Parathyroid adenoma (tissue), 2 donors: Measurements from ENCODE around the gene IL32.
A peak's percentile ranks its signal among the peaks of the same experiment; 100 is the strongest.

Experiments
- H2AFZ ChIP-seq: fragments of 300-600 bp; sonication (generic); one replicate; pipeline ENCODE4 v1.7.0; 2017; ENCODE audit warnings: antibody characterized with exemption, mild to moderate bottlenecking
- H3K27ac ChIP-seq: fragments of 300-600 bp; sonication (generic); one replicate; pipeline ENCODE4 v1.7.0; 2017
- H3K27me3 ChIP-seq: fragments of 300-600 bp; sonication (generic); one replicate; pipeline ENCODE4 v1.7.0; 2017; ENCODE audit warnings: low read length; ENCODE audit not compliant: control insufficient read depth, insufficient read depth
- H3K36me3 ChIP-seq: fragments of 300-600 bp; sonication (generic); one replicate; pipeline ENCODE4 v1.7.0; 2017; ENCODE audit warnings: low read length; ENCODE audit not compliant: control insufficient read depth, insufficient read depth
- H3K4me1 ChIP-seq: fragments of 300-600 bp; sonication (generic); one replicate; pipeline ENCODE4 v1.7.0; 2017; ENCODE audit warnings: control low read depth
- H3K4me2 ChIP-seq: fragments of 300-600 bp; sonication (generic); one replicate; pipeline ENCODE4 v1.7.0; 2017; ENCODE audit warnings: low read length
- H3K4me3 ChIP-seq: fragments of 300-600 bp; sonication (generic); one replicate; pipeline ENCODE4 v1.7.0; 2017; ENCODE audit warnings: low read depth, low read length
- H3K79me2 ChIP-seq: fragments of 300-600 bp; sonication (generic); one replicate; pipeline ENCODE4 v1.7.0; 2017; ENCODE audit warnings: control low read depth
- H3K9ac ChIP-seq: fragments of 300-600 bp; sonication (generic); one replicate; pipeline ENCODE4 v1.7.0; 2017; ENCODE audit warnings: mild to moderate bottlenecking
- H3K9me3 ChIP-seq: fragments of 300-600 bp; sonication (generic); one replicate; pipeline ENCODE4 v1.7.0; 2017; ENCODE audit warnings: low read length; ENCODE audit not compliant: control insufficient read depth
- TF ChIP-seq, protein P1 (sequence below): fragments of 300-600 bp; sonication (generic); IDR thresholded peaks from one replicate; pipeline ENCODE4 v1.7.0; 2017; ENCODE audit warnings: antibody characterized with exemption, mild to moderate bottlenecking
- donor health status: primary hyperparathyroidism.

IL32 gene

DNA sequence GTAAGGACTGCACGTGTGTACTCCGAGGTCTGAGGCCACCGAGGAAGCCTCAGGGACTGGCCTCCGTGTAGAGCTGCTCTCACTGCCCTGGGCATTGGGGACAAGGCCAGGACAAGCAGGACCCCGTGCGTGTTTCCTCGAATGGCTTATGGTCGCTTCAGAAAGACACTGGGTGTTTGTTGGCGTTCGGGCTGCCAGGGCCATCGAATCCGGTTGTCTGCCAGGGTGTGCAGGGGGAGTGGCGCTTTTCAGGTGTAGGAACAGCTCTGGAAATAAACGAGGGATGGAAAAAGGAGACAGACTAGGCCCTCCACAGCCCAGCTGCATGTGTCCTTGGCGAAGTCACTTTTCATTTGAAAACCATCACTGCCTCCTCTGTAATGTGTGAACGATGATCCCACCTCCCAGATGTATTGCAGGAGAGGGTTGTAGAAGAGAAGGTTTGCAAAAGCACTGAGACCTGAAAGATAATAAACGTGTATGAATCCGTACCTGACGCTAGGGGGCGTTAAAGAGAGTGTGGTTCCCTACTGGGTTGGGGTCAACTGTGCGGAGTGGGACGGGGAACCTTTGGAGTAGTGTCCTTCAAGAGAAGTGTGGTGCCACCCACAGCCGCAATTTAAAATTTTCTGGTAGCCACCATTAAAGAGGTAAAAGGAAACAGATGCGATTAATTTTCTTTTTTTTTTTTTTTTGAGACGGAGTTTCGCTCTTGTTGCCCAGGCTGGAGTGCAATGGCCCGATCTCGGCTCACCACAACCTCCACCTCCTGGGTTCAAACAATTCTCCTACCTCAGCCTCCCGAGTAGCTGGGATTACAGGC lies 35.8 kb downstream of the IL32 start:
- H3K79me2 ChIP-seq, result no peaks in the 10 kb centered on the region
- no peak overlapping the region for H2AFZ ChIP-seq
- H3K9me3 ChIP-seq, result no peaks in the 10 kb centered on the region
- no peak overlapping the region for H3K4me2 ChIP-seq
- TF ChIP-seq, protein P1, sequence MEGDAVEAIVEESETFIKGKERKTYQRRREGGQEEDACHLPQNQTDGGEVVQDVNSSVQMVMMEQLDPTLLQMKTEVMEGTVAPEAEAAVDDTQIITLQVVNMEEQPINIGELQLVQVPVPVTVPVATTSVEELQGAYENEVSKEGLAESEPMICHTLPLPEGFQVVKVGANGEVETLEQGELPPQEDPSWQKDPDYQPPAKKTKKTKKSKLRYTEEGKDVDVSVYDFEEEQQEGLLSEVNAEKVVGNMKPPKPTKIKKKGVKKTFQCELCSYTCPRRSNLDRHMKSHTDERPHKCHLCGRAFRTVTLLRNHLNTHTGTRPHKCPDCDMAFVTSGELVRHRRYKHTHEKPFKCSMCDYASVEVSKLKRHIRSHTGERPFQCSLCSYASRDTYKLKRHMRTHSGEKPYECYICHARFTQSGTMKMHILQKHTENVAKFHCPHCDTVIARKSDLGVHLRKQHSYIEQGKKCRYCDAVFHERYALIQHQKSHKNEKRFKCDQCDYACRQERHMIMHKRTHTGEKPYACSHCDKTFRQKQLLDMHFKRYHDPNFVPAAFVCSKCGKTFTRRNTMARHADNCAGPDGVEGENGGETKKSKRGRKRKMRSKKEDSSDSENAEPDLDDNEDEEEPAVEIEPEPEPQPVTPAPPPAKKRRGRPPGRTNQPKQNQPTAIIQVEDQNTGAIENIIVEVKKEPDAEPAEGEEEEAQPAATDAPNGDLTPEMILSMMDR, result no peak
- peak overlapping the region; percentile 29 for H3K27ac ChIP-seq
- H3K9ac ChIP-seq, result no peak overlapping the region
- no peak overlapping the region for H3K4me3 ChIP-seq
- H3K4me1 ChIP-seq, result peaks cover 9% of the 10 kb centered on the region
- no peaks in the 10 kb centered on the region for H3K36me3 ChIP-seq
- no peaks in the 10 kb centered on the region for H3K27me3 ChIP-seq

DNA sequence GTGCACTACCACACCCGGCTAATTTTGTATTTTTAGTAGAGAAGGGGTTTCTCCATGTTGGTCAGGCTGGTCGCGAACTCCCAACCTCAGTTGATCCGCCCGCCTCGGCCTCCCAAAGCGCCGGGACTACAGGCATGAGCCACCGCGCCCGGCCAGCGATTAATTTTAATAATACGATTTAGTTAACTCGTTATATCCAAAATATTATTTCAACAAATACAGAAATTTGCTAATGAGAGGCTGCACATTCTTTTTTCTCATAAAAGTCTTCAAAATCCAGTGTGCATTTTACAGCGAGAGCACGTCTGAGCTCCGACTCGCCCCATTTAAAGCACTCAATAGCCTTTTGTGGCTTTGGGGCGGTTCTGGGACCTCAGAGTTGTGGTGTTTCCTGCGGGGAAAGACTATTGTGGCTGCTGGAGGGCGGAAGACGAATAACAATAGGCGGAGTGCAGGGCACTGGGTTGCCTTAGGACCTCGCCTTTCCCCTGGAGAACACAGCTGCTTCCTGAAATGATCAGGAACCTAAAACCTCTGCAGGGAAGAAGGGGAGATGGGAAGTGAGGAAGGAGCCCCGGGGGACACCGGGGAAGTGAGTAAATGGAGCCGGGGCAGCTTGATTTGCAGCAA lies 36.5 kb downstream of the IL32 start:
- TF ChIP-seq, protein P1, result no peak

DNA sequence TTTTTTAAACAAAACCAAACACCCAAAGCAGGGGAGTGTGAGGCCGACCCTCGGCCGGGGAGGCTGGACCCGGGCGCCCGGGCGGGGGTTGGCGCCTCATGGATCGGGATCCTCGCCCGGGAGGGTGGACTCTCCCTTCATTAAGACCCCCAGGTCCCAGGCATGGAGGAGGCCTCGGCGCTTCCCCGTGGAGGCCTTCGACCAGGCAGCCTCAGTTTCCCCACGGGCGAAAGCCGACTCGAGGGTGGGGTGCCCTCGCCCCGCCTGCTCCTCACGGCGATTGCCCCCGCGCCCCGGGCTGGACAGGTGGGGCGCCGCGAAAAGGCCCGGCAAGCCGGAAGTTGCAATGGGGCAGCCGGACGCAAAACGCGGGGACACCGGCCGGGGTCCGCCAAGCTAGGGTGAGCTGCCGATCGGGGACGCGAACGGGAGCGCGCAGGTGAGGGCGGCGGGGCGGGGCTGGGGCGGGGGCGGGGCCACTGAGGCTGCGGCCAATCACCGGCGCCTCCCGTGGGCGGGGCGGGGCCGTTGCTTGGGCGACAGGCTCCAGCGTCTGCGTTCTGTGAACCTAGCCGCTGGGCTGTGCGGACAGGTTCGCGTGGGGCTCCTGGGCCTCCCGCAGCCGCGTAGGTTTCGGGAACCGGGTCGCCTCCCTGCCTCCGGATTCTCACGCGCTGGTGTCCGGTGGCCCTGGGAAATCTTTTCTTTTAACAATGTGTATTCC lies 40.9 kb downstream of the IL32 start:
- Histone ChIP-seq H3K4me3 (peak overlapping the region; percentile 79), H3K4me1 (peaks cover 7% of the 10 kb centered on the region), H3K27ac (peak overlapping the region; percentile 82), H2AFZ (peak overlapping the region; percentile 100), H3K9me3 (no peaks in the 10 kb centered on the region), H3K27me3 (no peaks in the 10 kb centered on the region), H3K79me2 (no peaks in the 10 kb centered on the region), H3K36me3 (no peaks in the 10 kb centered on the region), H3K9ac (peak overlapping the region; percentile 78), H3K4me2 (peak overlapping the region; percentile 99)
- TF ChIP-seq, protein P1, result no peak

More for the DNA sequence above, 36.5 kb downstream of the IL32 start:
- Histone ChIP-seq H3K4me1 (peaks cover 11% of the 10 kb centered on the region), H3K27me3 (no peaks in the 10 kb centered on the region), H3K9me3 (no peaks in the 10 kb centered on the region), H3K4me2 (no peak overlapping the region), H3K9ac (no peak overlapping the region), H2AFZ (no peak overlapping the region), H3K36me3 (no peaks in the 10 kb centered on the region), H3K79me2 (no peaks in the 10 kb centered on the region), H3K4me3 (no peak overlapping the region), H3K27ac (peak overlapping the region; percentile 29)

DNA sequence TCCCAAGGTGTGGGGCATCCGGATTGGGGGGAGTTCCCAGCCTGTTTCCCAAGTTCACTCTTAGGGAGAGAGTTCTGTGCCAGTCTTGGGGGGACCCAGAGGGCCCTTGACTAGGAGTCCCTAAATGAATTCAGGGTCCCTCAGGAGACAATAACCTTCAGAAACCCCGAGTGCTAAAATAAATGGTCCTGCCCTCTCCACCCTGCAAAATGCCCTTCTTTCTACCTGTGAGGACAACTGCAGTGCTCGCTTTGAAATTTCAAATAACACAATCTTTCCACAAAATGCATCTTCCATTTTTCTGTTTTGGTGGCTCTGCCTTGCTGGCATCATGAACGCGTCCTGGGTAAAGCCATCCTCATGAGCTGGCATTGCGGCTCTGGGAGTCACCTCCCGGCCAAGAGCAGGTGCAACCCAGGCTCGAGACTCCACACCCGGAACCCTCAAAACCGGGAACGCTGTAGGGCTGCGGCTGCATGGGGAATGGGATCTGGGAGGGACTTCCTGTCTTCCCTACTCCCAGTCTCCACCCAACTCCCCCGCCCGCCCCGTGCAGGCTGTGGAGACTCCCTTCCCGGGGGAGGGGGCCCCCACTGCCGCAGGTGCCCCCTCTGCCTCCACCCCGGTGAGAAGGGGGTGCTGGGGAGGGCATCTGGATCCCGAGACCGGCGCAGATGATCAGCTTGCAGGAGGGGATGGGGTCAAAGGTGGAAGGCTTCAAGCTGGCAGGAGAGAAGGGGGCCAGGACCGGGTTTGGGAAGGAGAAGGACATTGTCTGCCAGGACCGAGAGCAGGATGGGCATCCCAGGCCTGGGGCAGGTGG lies 46.8 kb downstream of the IL32 start, which contains the start of gene ZNF205:
TSS of gene ZNF205 (plus strand) at position 529 of the 823 bp plus-strand sequence. CDS start 845 bp downstream, outside the sequence.
- Histone ChIP-seq H3K36me3 (no peaks in the 10 kb centered on the region), H2AFZ (peak within 1 kb of the TSS; percentile 83), H3K9ac (no peak within 1 kb of the TSS), H3K27ac (peak within 1 kb of the TSS; percentile 30), H3K9me3 (no peaks in the 10 kb centered on the region), H3K4me3 (peak within 1 kb of the TSS; percentile 94), H3K4me1 (peaks cover 9% of the 10 kb centered on the region), H3K4me2 (peak within 1 kb of the TSS; percentile 88), H3K79me2 (no peaks in the 10 kb centered on the region), H3K27me3 (no peaks in the 10 kb centered on the region)
- TF ChIP-seq, protein P1, result no peak
